TTC549 (cell line): ENCODE measurements around the gene PHB1.
"Not testable (repeated sequence)": the region's sequence is repeated elsewhere in the genome, so short reads cannot be mapped to it uniquely, and the experiment has no call there.

Experiments
- FAIRE-seq: peaks from 2 replicates; lab custom pipeline; 2012; peaks lifted over from hg19 to GRCh38; lab: Jason Lieb, UNC

PHB1 gene

GRCh38 chr17:49404906-49405305 is 9.8 kb downstream of the PHB1 start:
- FAIRE-seq, result no peak

- no peak for FAIRE-seq
Measured at GRCh38 chr17:49404361-49404760, 10.3 kb downstream of the PHB1 start.

- no peak for FAIRE-seq
Measured at GRCh38 chr17:49403514-49404289, 11.0 kb downstream of the PHB1 start.

GRCh38 chr17:49402706-49403105 is 12.0 kb downstream of the PHB1 start:
- no peak for FAIRE-seq

- FAIRE-seq, result no peak
Measured at GRCh38 chr17:49401971-49402611, 12.6 kb downstream of the PHB1 start.

GRCh38 chr17:49399995-49400394 is 14.7 kb downstream of the PHB1 start:
- FAIRE-seq, result no peak

- no peak for FAIRE-seq
Measured at GRCh38 chr17:49397586-49397985, 17.1 kb downstream of the PHB1 start.

GRCh38 chr17:49393491-49394255 is 21.0 kb downstream of the PHB1 start:
- FAIRE-seq, result no peak

GRCh38 chr17:49390548-49391324 is 23.9 kb downstream of the PHB1 start:
- no peak for FAIRE-seq

GRCh38 chr17:49389514-49390347 is 25.0 kb downstream of the PHB1 start:
- FAIRE-seq, result not testable (repeated sequence)

GRCh38 chr17:49388692-49389513 is 25.8 kb downstream of the PHB1 start:
- no peak for FAIRE-seq

- FAIRE-seq, result no peak
Measured at GRCh38 chr17:49388290-49388640, 26.4 kb downstream of the PHB1 start.

- no peak for FAIRE-seq
Measured at GRCh38 chr17:49387498-49388289, 27.0 kb downstream of the PHB1 start.

- no peak for FAIRE-seq
Measured at GRCh38 chr17:49386373-49386772, 28.3 kb downstream of the PHB1 start.

- FAIRE-seq, result no peak
Measured at GRCh38 chr17:49384951-49385350, 29.7 kb downstream of the PHB1 start.

- FAIRE-seq, result no peak
Measured at GRCh38 chr17:49383060-49383459, 31.6 kb downstream of the PHB1 start.

GRCh38 chr17:49382556-49382955 is 32.1 kb downstream of the PHB1 start:
- FAIRE-seq, result no peak

GRCh38 chr17:49381793-49382192 is 32.9 kb downstream of the PHB1 start:
- FAIRE-seq, result no peak

- no peak for FAIRE-seq
Measured at GRCh38 chr17:49381033-49381432, 33.6 kb downstream of the PHB1 start.

- no peak for FAIRE-seq
Measured at GRCh38 chr17:49379926-49380325, 34.8 kb downstream of the PHB1 start.
